ENCODE measurements around the gene SPDL1.

Gene SPDL1

DNA sequence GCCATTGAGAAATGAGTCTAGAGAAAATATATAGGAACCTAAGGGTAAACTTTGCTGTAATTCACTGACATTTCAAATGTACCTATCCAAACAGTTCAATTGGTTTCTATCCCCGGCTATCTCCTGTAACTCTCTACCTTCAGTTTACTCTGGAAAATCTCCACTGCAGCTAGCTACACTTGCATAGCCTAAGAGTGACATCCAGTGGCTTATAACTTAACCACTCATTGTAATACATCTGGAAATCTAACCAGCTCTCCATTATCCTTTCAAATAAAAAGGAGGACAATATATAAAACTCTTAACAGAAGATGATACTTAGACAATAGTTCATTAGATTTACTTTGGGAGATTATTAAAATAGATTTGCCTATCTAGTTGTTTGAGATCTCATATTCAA lies 35.3 kb upstream of the SPDL1 start:
- TF ChIP-seq SIN3A (IDR thresholded peaks at IDR 0.05; ENCODE audit: borderline replicate concordance, insufficient read depth, low read length) (no peak), TAF1 (IDR thresholded peaks at IDR 0.05; ENCODE audit: borderline replicate concordance, insufficient read depth, low read length) (no peak), FOXP2 (optimal IDR thresholded peaks at IDR 0.05; ENCODE audit: borderline replicate concordance, extremely low read depth, extremely low read length, insufficient read depth) (no peak), POLR2AphosphoS5 (IDR thresholded peaks at IDR 0.05; ENCODE audit: low read depth, low read length) (no peak)
- TF ChIP-seq, protein P1, sequence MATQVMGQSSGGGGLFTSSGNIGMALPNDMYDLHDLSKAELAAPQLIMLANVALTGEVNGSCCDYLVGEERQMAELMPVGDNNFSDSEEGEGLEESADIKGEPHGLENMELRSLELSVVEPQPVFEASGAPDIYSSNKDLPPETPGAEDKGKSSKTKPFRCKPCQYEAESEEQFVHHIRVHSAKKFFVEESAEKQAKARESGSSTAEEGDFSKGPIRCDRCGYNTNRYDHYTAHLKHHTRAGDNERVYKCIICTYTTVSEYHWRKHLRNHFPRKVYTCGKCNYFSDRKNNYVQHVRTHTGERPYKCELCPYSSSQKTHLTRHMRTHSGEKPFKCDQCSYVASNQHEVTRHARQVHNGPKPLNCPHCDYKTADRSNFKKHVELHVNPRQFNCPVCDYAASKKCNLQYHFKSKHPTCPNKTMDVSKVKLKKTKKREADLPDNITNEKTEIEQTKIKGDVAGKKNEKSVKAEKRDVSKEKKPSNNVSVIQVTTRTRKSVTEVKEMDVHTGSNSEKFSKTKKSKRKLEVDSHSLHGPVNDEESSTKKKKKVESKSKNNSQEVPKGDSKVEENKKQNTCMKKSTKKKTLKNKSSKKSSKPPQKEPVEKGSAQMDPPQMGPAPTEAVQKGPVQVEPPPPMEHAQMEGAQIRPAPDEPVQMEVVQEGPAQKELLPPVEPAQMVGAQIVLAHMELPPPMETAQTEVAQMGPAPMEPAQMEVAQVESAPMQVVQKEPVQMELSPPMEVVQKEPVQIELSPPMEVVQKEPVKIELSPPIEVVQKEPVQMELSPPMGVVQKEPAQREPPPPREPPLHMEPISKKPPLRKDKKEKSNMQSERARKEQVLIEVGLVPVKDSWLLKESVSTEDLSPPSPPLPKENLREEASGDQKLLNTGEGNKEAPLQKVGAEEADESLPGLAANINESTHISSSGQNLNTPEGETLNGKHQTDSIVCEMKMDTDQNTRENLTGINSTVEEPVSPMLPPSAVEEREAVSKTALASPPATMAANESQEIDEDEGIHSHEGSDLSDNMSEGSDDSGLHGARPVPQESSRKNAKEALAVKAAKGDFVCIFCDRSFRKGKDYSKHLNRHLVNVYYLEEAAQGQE (IDR thresholded peaks at IDR 0.05; ENCODE audit: insufficient read depth in 1 of 2, low read depth in 2 of 2, low read length in 2 of 2), result no peak

DNA sequence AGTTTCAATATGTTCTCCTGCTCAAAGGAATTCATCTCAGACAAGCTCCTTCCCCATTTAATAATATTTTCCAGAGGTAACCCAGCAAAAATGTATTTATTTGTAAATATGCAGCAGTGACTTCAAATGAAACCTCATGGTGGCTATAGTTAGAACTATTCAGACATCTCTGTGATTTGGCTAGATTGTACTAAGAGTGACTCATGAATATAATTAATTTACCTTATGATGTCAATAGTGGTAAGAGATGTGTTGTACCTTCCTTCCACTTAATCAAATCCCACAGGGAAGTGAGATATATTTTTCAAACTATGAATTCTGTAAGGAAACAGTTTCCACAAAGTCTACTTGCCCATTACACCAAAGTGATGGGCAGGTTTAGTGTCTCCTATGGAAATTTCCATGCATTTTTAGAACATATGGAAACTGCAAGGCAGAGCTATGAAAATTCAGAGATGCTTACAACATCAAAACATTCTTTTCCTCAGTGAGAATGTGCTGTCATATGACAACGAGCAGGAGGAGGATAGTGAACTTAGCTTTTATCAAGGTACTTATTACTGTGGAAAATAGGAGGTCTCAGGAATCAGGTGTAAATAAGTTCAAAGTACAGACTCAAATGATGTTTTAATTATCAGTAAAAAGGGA lies 34.0 kb upstream of the SPDL1 start:
- TF ChIP-seq SIN3A (IDR thresholded peaks at IDR 0.05; ENCODE audit: borderline replicate concordance, insufficient read depth, low read length) (no peak), POLR2AphosphoS5 (IDR thresholded peaks at IDR 0.05; ENCODE audit: low read depth, low read length) (no peak), TAF1 (IDR thresholded peaks at IDR 0.05; ENCODE audit: borderline replicate concordance, insufficient read depth, low read length) (no peak), FOXP2 (optimal IDR thresholded peaks at IDR 0.05; ENCODE audit: borderline replicate concordance, extremely low read depth, extremely low read length, insufficient read depth) (no peak)
- TF ChIP-seq, protein P1 (IDR thresholded peaks at IDR 0.05; ENCODE audit: insufficient read depth in 1 of 2, low read depth in 2 of 2, low read length in 2 of 2), result no peak

DNA sequence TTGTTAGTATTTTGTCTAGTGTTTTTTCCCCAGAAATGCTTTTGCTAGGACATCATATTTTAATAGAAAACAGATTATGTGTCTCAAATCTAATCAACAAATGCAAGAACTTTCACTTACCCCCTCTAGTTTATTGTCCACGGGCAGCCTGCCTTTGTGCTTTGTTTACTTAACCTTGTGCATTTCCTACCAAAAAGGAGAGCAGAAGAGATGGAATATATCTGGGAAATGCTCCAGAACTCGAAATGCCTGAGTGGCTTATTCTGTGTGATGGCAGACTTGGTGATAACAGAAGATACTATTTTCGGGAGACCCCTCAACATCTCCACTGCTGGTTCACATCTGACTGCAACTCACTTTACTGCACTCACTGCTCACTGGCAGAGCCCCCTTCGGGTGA lies 33.3 kb upstream of the SPDL1 start:
- TF ChIP-seq TAF1 (IDR thresholded peaks at IDR 0.05; ENCODE audit: borderline replicate concordance, insufficient read depth, low read length), result no peak
- TF ChIP-seq FOXP2 (optimal IDR thresholded peaks at IDR 0.05; ENCODE audit: borderline replicate concordance, extremely low read depth, extremely low read length, insufficient read depth), result no peak
- TF ChIP-seq SIN3A (IDR thresholded peaks at IDR 0.05; ENCODE audit: borderline replicate concordance, insufficient read depth, low read length), result no peak
- no peak for TF ChIP-seq POLR2AphosphoS5 (IDR thresholded peaks at IDR 0.05; ENCODE audit: low read depth, low read length)
- TF ChIP-seq, protein P1 (IDR thresholded peaks at IDR 0.05; ENCODE audit: insufficient read depth in 1 of 2, low read depth in 2 of 2, low read length in 2 of 2), result no peak

DNA sequence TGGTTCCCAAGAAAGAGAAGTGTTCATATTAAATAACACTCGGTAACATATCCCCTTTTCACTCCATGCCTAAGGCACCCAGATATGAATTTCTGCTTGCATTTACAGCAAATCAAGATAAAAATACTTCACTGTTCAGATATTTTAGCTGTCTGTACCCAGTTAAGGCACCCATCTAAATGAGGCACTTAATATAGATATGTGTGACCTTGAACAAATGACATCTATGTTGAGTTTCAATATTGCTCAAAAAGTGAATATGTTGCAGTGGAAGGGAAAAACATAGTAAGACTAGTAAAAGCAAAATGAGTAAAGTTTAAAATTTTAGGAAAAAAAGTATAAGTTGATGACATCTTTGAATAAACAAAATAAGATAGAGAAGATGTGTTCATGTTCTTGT lies 32.4 kb upstream of the SPDL1 start:
- TF ChIP-seq, protein P1 (IDR thresholded peaks at IDR 0.05; ENCODE audit: insufficient read depth in 1 of 2, low read depth in 2 of 2, low read length in 2 of 2), result no peak

DNA sequence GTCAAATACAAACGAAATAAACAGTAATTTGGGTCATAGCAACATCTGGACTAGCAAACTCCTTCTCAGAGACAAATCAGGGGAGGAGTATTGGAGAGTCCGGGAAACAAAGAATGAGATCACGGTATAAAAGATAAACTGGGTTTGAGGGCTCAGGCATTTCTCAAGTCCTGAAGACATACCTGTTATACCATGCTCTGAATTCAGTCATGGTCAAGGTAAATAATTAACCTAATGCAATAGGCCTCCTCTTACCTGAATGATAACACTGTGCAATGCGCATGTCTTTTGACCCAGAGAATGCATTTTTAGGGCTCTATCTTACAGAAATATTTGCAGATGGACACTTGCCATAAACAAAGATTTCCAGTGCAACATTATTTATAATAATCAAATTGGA lies 31.9 kb upstream of the SPDL1 start:
- TF ChIP-seq FOXP2 (optimal IDR thresholded peaks at IDR 0.05; ENCODE audit: borderline replicate concordance, extremely low read depth, extremely low read length, insufficient read depth), result no peak
- TF ChIP-seq TAF1 (IDR thresholded peaks at IDR 0.05; ENCODE audit: borderline replicate concordance, insufficient read depth, low read length), result no peak
- TF ChIP-seq SIN3A (IDR thresholded peaks at IDR 0.05; ENCODE audit: borderline replicate concordance, insufficient read depth, low read length), result no peak
- no peak for TF ChIP-seq POLR2AphosphoS5 (IDR thresholded peaks at IDR 0.05; ENCODE audit: low read depth, low read length)
- TF ChIP-seq, protein P1 (IDR thresholded peaks at IDR 0.05; ENCODE audit: insufficient read depth in 1 of 2, low read depth in 2 of 2, low read length in 2 of 2), result no peak
